ENCODE data around the gene TRPM8.

GRCh38 chr2:233968556-233968955, 51.4 kb downstream of the TRPM8 start:
- TF ChIP-seq CTCF (optimal IDR thresholded peaks at IDR 0.05 in 1 of 3, IDR thresholded peaks at IDR 0.05 in 1 of 3, conservative IDR thresholded peaks at IDR 0.05 in 1 of 3; ENCODE audit: extremely low read depth in 1 of 3, insufficient read depth in 2 of 3, low read length in 3 of 3): no peak
- no peak for TF ChIP-seq EZH2 (IDR thresholded peaks at IDR 0.05; ENCODE audit: low read length)

Measured in keratinocyte (primary cell).